ENCODE data around the gene DZIP1L.
"Not testable (repeated sequence)": the region's sequence is repeated elsewhere in the genome, so short reads cannot be mapped to it uniquely, and the experiment has no call there.

The DZIP1L gene

GRCh38 chr3:138114988-138115971, at the start of gene DZIP1L:
Gene DZIP1L, minus strand, starts transcription at chr3:138115608. Its CDS starts 11,637 bp downstream, at chr3:138103971.
- TF ChIP-seq, protein P1, sequence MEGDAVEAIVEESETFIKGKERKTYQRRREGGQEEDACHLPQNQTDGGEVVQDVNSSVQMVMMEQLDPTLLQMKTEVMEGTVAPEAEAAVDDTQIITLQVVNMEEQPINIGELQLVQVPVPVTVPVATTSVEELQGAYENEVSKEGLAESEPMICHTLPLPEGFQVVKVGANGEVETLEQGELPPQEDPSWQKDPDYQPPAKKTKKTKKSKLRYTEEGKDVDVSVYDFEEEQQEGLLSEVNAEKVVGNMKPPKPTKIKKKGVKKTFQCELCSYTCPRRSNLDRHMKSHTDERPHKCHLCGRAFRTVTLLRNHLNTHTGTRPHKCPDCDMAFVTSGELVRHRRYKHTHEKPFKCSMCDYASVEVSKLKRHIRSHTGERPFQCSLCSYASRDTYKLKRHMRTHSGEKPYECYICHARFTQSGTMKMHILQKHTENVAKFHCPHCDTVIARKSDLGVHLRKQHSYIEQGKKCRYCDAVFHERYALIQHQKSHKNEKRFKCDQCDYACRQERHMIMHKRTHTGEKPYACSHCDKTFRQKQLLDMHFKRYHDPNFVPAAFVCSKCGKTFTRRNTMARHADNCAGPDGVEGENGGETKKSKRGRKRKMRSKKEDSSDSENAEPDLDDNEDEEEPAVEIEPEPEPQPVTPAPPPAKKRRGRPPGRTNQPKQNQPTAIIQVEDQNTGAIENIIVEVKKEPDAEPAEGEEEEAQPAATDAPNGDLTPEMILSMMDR (conservative IDR thresholded peaks at IDR 0.05; ENCODE audit: low read length), result no peak
- DNase-seq (ENCODE audit: low read depth), result peak; percentile 67
- H3K4me3 ChIP-seq (ENCODE audit: low read length), result peak within 1 kb of the TSS; percentile 84

DNA sequence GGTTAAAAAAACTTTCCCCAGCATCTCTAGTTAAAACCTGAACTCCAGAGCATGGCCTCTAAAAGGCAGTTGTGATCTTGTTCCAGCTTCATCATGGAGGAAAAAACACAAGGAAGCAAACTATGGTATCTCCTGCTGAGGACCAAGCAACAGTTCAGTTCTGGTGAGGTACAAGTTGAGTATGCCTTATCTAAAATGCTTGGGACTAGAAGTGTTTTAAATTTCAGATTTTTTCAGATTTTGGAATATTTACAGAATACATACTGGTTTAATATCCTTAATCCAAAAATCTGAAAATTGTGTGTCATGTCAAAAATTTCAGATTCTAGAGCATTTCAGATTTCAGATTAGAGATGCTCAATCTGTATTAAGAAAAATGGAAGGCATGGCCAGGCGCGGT, 49.7 kb upstream of the DZIP1L start:
- H3K4me3 ChIP-seq (ENCODE audit: low read length), result no peak overlapping the region

GRCh38 chr3:138157743-138158142, 42.3 kb upstream of the DZIP1L start:
- TF ChIP-seq, protein P1 (conservative IDR thresholded peaks at IDR 0.05; ENCODE audit: low read length), result no peak
- H3K4me3 ChIP-seq (ENCODE audit: low read length), result no peak overlapping the region
- no peak for DNase-seq (ENCODE audit: low read depth)

More for the DNA sequence above, 49.7 kb upstream of the DZIP1L start:
- TF ChIP-seq, protein P1 (conservative IDR thresholded peaks at IDR 0.05; ENCODE audit: low read length), result no peak
- no peak for DNase-seq (ENCODE audit: low read depth)

GRCh38 chr3:138154534-138154933, 39.1 kb upstream of the DZIP1L start:
- DNase-seq (ENCODE audit: low read depth), result no peak
- TF ChIP-seq, protein P1 (conservative IDR thresholded peaks at IDR 0.05; ENCODE audit: low read length), result no peak
- no peak overlapping the region for H3K4me3 ChIP-seq (ENCODE audit: low read length)

GRCh38 chr3:138148503-138148902, 33.1 kb upstream of the DZIP1L start:
- TF ChIP-seq, protein P1 (conservative IDR thresholded peaks at IDR 0.05; ENCODE audit: low read length), result no peak
- no peak for DNase-seq (ENCODE audit: low read depth)
- no peak overlapping the region for H3K4me3 ChIP-seq (ENCODE audit: low read length)

- not testable (repeated sequence) for H3K4me3 ChIP-seq (ENCODE audit: low read length); DNase-seq (ENCODE audit: low read depth)
These were observed 26.8 kb upstream of the DZIP1L start for GRCh38 chr3:138142181-138142580.

- no peak overlapping the region for H3K4me3 ChIP-seq (ENCODE audit: low read length)
- TF ChIP-seq, protein P1 (conservative IDR thresholded peaks at IDR 0.05; ENCODE audit: low read length), result no peak
- DNase-seq (ENCODE audit: low read depth), result no peak
These were observed 25.5 kb upstream of the DZIP1L start for GRCh38 chr3:138140940-138141339.
